SK-N-SH treated with all-trans-retinoic acid at 6 μM for 48 hours (cell line): Measurements from ENCODE around the gene SLC4A4.

Experiments used
- ATAC-seq: fragments of 200-7000 bp; cut with Tn5 transposase; 3 replicates; pipeline ENCODE4 v1.9.1; 2020; ENCODE audit warnings: mild to moderate bottlenecking, moderate library complexity
- ARNTL ChIP-seq: fragments of 450-650 bp; formaldehyde crosslinking; IDR thresholded peaks from 2 replicates; pipeline ENCODE4 v1.5.0; 2020; ENCODE audit warnings: low read depth, mild to moderate bottlenecking, moderate library complexity, borderline replicate concordance
- BACH2 ChIP-seq: fragments of 250-450 bp; sonication (Bioruptor Pico); IDR thresholded peaks from 2 replicates; pipeline ENCODE4 v1.9.0; 2021; ENCODE audit warnings: mild to moderate bottlenecking, borderline replicate concordance
- CREB5 ChIP-seq: fragments of 250-450 bp; sonication (Bioruptor Pico); IDR thresholded peaks from 2 replicates; pipeline ENCODE4 v1.5.1; 2020; ENCODE audit warnings: low read depth, mild to moderate bottlenecking, moderate library complexity
- CSDC2 ChIP-seq: fragments of 250-450 bp; sonication (Bioruptor Pico); IDR thresholded peaks from 2 replicates; pipeline ENCODE4 v1.5.0; 2020; ENCODE audit warnings: mild to moderate bottlenecking, moderate library complexity
- ESRRG ChIP-seq: fragments of 250-450 bp; sonication (Bioruptor Pico); IDR thresholded peaks from 2 replicates; pipeline ENCODE4 v1.6.1; 2021; ENCODE audit warnings: mild to moderate bottlenecking
- GLIS3 ChIP-seq: fragments of 250-450 bp; sonication (Bioruptor Pico); IDR thresholded peaks from 2 replicates; pipeline ENCODE4 v1.5.0; 2020; ENCODE audit warnings: mild to moderate bottlenecking, moderate library complexity
- OSR1 ChIP-seq: fragments of 250-450 bp; sonication (Bioruptor Pico); IDR thresholded peaks from 2 replicates; pipeline ENCODE4 v1.8.0; 2022; ENCODE audit warnings: moderate library complexity, mild to moderate bottlenecking, inconsistent platforms
- PATZ1 ChIP-seq: fragments of 250-450 bp; sonication (Bioruptor Pico); IDR thresholded peaks from 2 replicates; pipeline ENCODE4 v1.8.0; 2020; ENCODE audit warnings: mild to moderate bottlenecking, moderate library complexity, borderline replicate concordance
- PPARA ChIP-seq: fragments of 250-450 bp; sonication (Bioruptor Pico); IDR thresholded peaks from 2 replicates; pipeline ENCODE4 v1.5.0; 2020; ENCODE audit warnings: mild to moderate bottlenecking, borderline replicate concordance
- SNAI2 ChIP-seq: fragments of 250-450 bp; sonication (Bioruptor Pico); IDR thresholded peaks from 2 replicates; pipeline ENCODE4 v1.5.0; 2020; ENCODE audit warnings: mild to moderate bottlenecking, moderate library complexity
- TCF4 ChIP-seq: fragments of 250-450 bp; sonication (Bioruptor Pico); IDR thresholded peaks from 2 replicates; pipeline ENCODE4 v1.8.0; 2021; ENCODE audit warnings: mild to moderate bottlenecking, moderate library complexity, borderline replicate concordance
- TOX ChIP-seq: fragments of 250-450 bp; sonication (Bioruptor Pico); IDR thresholded peaks from 2 replicates; pipeline ENCODE4 v1.8.0; 2021; ENCODE audit warnings: mild to moderate bottlenecking, moderate library complexity, borderline replicate concordance
- TSHZ2 ChIP-seq: fragments of 250-450 bp; sonication (Bioruptor Pico); IDR thresholded peaks from 2 replicates; pipeline ENCODE4 v1.5.0; 2020; ENCODE audit warnings: mild to moderate bottlenecking, moderate library complexity
- ZC3H10 ChIP-seq: fragments of 250-450 bp; sonication (Bioruptor Pico); IDR thresholded peaks from 2 replicates; pipeline ENCODE4 v1.5.1; 2021; ENCODE audit warnings: mild to moderate bottlenecking, moderate library complexity
- ZFP3 ChIP-seq: fragments of 250-450 bp; sonication (Bioruptor Pico); IDR thresholded peaks from 2 replicates; pipeline ENCODE4 v1.5.0; 2020; ENCODE audit warnings: mild to moderate bottlenecking, moderate library complexity
- ZFP30 ChIP-seq: fragments of 450-650 bp; formaldehyde crosslinking; IDR thresholded peaks from 2 replicates; pipeline ENCODE4 v1.5.0; 2022; ENCODE audit warnings: mild to moderate bottlenecking, moderate library complexity
- ZNF565 ChIP-seq: fragments of 450-650 bp; formaldehyde crosslinking; conservative IDR thresholded peaks from 2 replicates; pipeline ENCODE4 v1.5.0; 2020; ENCODE audit warnings: low read depth, mild to moderate bottlenecking, moderate library complexity
- ZNF70 ChIP-seq: fragments of 450-650 bp; formaldehyde crosslinking; IDR thresholded peaks from 2 replicates; pipeline ENCODE4 v1.5.0; 2020; ENCODE audit warnings: mild to moderate bottlenecking, moderate library complexity
- ZNF8 ChIP-seq: fragments of 450-650 bp; formaldehyde crosslinking; IDR thresholded peaks from 2 replicates; pipeline ENCODE4 v1.5.0; 2020; ENCODE audit warnings: mild to moderate bottlenecking, moderate library complexity
- TF ChIP-seq, protein P1 (sequence below): fragments of 250-450 bp; sonication (Bioruptor Pico); IDR thresholded peaks from 2 replicates; pipeline ENCODE4 v1.8.0; 2021; ENCODE audit warnings: low read depth, mild to moderate bottlenecking, moderate library complexity, borderline replicate concordance
- TF ChIP-seq, protein P2 (sequence below): fragments of 250-450 bp; sonication (Bioruptor Pico); IDR thresholded peaks from 2 replicates; pipeline ENCODE4 v1.5.1; 2021; ENCODE audit warnings: mild to moderate bottlenecking, moderate library complexity

The SLC4A4 gene

DNA sequence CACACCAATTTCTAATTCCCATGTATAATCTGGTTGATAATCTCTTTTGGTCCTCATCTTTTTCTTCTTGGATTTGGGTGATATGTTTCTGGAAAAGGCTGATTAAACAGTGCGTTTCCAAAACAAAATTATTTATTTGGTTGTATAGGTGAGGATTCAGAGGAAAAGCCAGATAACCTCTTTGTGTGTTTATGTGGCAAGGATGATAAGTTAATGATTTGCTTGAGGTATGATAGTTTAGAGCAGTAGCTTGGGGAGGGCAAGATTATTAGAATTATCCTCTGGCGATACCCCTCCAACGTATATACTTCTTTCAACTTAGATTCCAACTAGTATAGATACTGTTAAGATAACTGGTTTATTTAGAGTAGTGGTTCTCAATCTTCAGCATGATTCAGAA lies 53.3 kb downstream of the SLC4A4 start (continued):
- TF ChIP-seq ZC3H10 (CRISPR knock-in tag) (no peak), TCF4 (CRISPR knock-in tag) (no peak)

DNA sequence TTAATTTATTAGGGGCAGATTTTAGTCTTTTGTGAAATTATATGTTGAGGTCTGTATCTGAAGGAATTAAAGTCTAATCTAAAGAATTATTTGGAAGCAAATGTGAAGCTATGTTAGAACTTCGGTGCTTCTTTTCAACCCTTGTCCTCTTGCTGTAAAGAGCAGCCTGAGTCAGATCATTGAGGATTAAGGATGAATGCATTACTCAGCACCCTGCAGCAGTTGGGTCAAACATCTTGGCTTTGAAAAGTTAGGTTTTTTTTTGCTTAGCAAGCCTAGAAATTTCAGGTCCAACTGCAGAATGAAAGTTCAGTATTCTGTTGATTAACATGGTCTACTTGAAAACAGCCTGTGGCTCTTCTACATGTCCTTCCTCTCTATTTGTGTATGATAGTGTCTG lies 57.6 kb downstream of the SLC4A4 start:
- ATAC-seq: no peak
- no peak for TF ChIP-seq ZNF565 (CRISPR knock-in tag)
- no peak for TF ChIP-seq ARNTL (CRISPR knock-in tag)
- no peak for TF ChIP-seq CREB5 (CRISPR knock-in tag)
- no peak for TF ChIP-seq OSR1 (CRISPR knock-in tag)
- no peak for TF ChIP-seq TSHZ2
- no peak for TF ChIP-seq PATZ1 (CRISPR knock-in tag)
- TF ChIP-seq BACH2 (CRISPR knock-in tag): no peak
- TF ChIP-seq SNAI2 (CRISPR knock-in tag): no peak
- TF ChIP-seq PPARA: no peak
- no peak for TF ChIP-seq ZNF8 (CRISPR knock-in tag)
- no peak for TF ChIP-seq GLIS3 (CRISPR knock-in tag)
- TF ChIP-seq CSDC2 (CRISPR knock-in tag): no peak
- TF ChIP-seq ZFP3 (CRISPR knock-in tag): no peak
- no peak for TF ChIP-seq ZC3H10 (CRISPR knock-in tag)
- TF ChIP-seq, protein P1, sequence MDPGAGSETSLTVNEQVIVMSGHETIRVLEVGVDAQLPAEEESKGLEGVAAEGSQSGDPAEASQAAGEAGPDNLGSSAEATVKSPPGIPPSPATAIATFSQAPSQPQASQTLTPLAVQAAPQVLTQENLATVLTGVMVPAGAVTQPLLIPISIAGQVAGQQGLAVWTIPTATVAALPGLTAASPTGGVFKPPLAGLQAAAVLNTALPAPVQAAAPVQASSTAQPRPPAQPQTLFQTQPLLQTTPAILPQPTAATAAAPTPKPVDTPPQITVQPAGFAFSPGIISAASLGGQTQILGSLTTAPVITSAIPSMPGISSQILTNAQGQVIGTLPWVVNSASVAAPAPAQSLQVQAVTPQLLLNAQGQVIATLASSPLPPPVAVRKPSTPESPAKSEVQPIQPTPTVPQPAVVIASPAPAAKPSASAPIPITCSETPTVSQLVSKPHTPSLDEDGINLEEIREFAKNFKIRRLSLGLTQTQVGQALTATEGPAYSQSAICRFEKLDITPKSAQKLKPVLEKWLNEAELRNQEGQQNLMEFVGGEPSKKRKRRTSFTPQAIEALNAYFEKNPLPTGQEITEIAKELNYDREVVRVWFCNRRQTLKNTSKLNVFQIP: no peak
- TF ChIP-seq TCF4 (CRISPR knock-in tag): no peak

DNA sequence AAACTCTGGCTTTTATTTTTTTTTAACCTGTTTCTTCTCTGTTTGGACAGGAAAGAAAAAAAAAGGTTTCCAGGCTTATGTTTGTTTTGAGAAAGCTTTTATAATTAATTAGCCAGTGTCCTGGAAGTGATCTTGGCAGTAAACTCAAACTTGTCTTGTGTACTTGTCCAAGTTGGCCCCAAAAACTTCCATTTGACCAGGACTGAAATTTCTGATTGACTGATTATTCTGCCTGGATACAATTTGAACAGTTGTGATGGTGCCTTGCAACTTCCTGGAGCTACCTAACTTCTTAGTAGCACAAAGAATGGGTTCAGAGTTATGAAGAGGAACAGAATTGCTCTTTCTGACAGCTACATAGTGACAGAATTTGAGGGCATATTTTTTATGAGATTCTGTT lies 62.0 kb downstream of the SLC4A4 start:
- no peak for ATAC-seq
- TF ChIP-seq ZNF70 (CRISPR knock-in tag): no peak
- no peak for TF ChIP-seq ESRRG
- TF ChIP-seq ZFP3 (CRISPR knock-in tag): no peak
- TF ChIP-seq, protein P2, sequence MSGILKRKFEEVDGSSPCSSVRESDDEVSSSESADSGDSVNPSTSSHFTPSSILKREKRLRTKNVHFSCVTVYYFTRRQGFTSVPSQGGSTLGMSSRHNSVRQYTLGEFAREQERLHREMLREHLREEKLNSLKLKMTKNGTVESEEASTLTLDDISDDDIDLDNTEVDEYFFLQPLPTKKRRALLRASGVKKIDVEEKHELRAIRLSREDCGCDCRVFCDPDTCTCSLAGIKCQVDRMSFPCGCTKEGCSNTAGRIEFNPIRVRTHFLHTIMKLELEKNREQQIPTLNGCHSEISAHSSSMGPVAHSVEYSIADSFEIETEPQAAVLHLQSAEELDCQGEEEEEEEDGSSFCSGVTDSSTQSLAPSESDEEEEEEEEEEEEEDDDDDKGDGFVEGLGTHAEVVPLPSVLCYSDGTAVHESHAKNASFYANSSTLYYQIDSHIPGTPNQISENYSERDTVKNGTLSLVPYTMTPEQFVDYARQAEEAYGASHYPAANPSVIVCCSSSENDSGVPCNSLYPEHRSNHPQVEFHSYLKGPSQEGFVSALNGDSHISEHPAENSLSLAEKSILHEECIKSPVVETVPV: no peak
- no peak for TF ChIP-seq SNAI2 (CRISPR knock-in tag)
- no peak for TF ChIP-seq ZC3H10 (CRISPR knock-in tag)
- no peak for TF ChIP-seq CSDC2 (CRISPR knock-in tag)
- no peak for TF ChIP-seq BACH2 (CRISPR knock-in tag)
- no peak for TF ChIP-seq ARNTL (CRISPR knock-in tag)
- TF ChIP-seq TOX: no peak
- no peak for TF ChIP-seq ZNF8 (CRISPR knock-in tag)
- TF ChIP-seq TCF4 (CRISPR knock-in tag): no peak
- TF ChIP-seq ZNF565 (CRISPR knock-in tag): no peak
- no peak for TF ChIP-seq GLIS3 (CRISPR knock-in tag)
- no peak for TF ChIP-seq OSR1 (CRISPR knock-in tag)
- TF ChIP-seq TSHZ2: no peak
- TF ChIP-seq PATZ1 (CRISPR knock-in tag): no peak
- TF ChIP-seq ZFP30: no peak
- TF ChIP-seq, protein P1: no peak
